Cortex of kidney (tissue), 1 donor: ENCODE data around the gene CCDC51.
A peak's percentile ranks its signal among the peaks of the same experiment; 100 is the strongest.
"Not testable (repeated sequence)": the region's sequence is repeated elsewhere in the genome, so short reads cannot be mapped to it uniquely, and the experiment has no call there.

Experiments used
- DNase-seq: peaks from one replicate; lab custom pipeline; 2025; lab: John Stamatoyannopoulos, UW

CCDC51 gene

DNA sequence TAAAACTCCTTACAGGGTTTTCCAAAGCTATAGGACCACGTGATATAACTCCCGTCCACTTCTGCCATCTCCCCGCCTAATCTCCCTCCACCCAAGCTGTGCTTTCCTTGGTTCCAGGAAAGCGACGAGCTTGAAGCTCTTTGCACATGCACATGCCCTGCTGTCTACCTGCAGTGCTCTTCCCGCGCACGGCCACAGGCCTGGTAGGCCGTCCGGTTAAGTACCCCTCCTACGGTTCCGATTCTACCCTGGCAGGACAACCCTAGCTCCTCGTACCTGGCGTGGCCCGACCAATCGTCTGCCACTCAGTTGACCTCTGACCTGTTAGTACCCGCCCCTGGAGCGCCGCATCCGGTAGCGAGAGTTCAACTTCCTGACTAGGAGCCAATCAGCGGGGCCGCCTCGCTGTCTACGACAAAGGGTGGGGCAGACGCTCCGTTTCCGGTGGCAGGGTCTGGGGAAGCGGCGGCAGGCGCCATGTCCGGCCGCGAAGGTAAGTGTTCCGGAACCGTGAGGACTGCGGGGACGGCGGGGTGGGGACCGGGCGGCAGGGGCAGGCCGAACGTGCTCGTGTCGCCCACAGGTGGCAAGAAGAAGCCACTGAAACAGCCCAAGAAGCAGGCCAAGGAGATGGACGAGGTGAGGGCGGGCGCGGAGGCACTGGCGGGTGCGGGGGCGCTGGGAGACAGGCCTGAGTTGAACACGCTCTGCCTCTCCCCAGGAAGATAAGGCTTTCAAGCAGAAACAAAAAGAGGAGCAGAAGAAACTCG lies at the start of gene CCDC51, which contains the start of gene TMA7:
Gene CCDC51 (minus strand): TSS at position 300 of the 770 bp plus-strand sequence. CDS start 4,991 bp downstream, outside the sequence.
Gene TMA7 (plus strand): TSS at position 438 of the 770 bp plus-strand sequence. CDS start 40 bp downstream, at position 478.
- DNase-seq, result peak; percentile 87

DNA sequence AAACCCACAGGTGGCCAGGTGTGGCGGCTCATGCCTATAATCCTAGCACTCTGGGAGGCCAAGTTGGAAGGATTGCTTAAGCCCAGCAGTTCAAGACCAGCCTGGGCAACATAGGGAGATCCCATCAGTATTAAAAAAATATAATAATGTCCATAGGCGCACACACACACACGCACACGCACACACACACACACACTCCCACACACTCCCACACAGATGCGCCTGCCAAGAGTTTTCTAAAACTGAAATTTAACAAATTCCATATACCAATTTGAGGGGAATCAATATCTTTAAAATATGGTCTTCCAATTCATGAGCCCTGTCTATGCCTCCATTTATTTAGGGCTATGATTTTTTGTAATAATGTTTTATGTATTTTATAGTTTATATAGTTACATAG lies 47.0 kb upstream of the CCDC51 start:
- DNase-seq, result no peak

DNA sequence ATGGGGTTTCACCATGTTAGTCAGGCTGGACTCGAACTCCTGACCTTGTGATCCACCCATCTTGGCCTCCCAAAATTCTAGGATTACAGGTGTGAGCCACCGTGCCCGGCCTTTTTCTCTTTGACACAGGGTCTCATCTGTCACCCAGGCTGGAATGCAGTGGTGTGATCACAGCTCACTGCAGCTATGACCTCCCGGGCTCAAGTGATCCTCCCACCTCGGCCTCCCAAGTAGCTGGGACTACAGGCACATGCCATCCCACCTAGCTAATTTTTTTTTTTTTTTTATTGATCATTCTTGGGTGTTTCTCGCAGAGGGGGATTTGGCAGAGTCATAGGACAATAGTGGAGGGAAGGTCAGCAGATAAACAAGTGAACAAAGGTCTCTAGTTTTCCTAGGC lies 42.9 kb upstream of the CCDC51 start:
- not testable (repeated sequence) for DNase-seq

- DNase-seq, result not testable (repeated sequence)
Measured at GRCh38 chr3:48480891-48481290, 41.0 kb upstream of the CCDC51 start.

DNA sequence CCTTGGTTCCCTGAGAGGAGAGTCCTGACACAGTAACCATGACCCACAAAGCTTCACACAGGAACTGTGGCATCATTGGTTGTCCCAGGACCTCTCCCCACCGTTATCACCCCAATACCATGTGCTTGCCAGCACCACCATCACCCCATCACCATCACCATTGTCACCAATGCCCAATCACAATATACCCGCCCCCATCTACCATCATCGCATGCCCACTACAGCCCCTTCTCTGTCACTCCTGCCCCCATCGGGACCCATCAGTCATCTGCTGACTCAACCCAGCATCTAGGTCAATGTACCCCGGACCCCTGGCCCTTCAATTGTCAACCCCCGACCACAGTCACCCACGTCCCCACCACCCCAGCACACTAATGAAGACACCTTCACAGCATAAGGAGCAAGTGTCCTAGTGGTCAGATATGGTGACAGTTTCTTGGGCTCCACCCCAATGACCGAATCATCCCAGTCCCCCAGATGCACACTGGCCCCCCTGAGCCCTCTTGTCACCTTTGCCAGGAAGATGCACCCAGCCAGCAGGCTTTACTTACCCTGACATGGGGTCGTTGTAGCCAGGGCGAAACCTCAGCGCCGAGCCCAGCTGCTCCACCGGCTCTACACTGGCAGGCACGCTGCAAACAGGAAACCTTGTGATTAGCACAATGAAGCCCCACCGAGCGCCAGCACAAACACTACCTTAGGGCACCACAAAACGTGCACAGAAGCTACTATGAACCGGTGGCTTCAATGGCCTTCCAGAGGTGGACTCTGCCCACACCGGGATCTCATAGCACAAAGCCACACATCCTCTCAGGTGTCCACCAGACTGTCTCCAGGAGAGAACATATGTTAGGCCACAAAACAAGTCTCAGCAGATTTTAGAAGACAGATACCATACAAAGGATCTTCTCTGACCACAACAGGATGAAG lies 39.0 kb upstream of the CCDC51 start:
- DNase-seq, result no peak

DNA sequence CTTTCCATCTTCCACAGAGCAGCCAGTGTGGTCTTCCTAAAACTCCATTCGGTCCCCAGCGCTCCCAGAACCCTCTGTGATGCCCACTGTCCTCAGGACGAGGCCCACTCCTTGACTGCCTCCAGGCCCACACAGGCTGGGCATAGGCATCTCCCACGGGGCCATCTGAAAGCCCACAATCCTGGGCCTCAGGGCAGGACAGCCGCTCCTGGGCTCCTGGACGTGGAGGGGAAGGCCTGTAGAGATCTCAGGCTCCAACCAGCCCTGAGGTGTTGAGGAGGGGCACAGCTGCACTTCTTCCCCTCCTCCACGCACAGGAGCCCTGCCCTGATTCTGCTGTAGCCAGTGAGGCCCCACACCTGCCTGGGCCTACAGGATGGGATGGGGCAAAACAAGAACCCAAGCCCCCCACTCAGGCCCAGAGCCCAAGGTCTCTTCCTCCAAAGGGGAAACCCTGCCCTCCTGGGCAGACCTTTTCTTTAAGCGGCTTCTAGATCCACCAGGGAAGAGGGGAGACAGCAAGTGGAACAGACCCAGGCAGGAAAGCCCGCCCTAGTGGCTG lies 38.1 kb upstream of the CCDC51 start:
- no peak for DNase-seq

DNA sequence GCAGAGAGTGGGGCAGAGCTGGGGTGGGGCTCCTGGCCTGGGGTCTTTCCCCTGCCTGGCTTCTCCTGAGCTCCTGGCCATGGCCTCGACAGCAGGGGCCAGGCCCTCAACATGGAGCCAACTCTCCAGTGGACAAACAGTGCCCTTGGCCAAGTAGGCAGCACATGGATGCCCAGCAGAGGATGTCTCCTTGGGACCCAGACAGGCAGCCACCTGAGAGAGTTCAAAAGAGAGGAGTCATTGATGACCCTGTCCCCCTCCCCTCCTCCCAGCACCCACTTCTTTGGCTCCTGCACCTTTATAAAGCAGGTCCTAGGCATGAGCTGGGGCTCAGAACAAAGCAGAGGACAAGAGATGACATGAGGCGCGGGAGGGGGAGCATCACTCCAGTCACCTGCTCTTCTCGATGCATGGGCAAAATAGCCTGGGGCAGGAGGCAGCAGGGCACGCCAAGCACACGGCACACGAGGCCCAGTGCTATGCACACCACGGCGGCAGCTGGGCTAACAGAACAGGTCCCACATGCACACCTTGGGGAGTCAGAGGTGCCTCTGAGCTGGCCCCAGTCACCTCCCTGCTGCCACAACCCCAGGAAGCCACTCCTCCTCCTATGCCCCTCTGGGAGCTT lies 36.6 kb upstream of the CCDC51 start:
- DNase-seq, result no peak

- no peak for DNase-seq
Measured at GRCh38 chr3:48475188-48475587, 35.3 kb upstream of the CCDC51 start.

GRCh38 chr3:48474619-48475018 lies 34.7 kb upstream of the CCDC51 start:
- DNase-seq, result no peak

DNA sequence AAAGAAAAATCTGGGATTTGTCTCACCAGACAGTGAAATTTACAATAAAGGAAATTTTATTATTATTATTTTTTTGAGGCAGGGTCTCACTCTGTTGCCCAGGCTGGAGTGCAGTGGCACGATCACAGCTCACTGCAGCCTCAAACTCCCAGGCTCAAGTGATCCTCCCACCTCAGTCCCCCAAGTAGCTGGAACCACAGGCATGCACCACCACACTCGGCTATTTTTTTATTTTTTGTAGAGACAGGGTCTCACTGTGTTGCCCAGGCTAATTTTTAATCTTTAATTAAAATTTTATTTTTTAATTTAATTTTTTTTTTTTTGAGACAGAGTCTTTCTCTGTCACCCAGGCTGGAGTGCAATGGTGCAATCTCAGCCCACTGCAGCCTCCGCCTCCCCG lies 34.1 kb upstream of the CCDC51 start:
- DNase-seq, result not testable (repeated sequence)

GRCh38 chr3:48473617-48473952 lies 33.7 kb upstream of the CCDC51 start:
- no peak for DNase-seq

- DNase-seq, result no peak
Measured at GRCh38 chr3:48472923-48473616, 33.2 kb upstream of the CCDC51 start.

DNA sequence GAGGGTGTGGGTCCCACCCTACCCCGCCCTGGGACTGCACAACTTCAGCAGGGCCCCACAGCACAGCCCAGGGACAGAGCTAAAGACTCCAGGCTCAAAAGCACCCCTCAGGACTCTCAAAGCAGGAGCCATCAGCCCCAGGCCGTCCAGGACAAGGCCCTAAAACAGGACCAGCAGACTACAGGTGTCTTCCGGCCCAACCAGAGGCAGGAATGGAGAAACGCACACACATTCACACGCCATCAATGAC lies 32.7 kb upstream of the CCDC51 start:
- no peak for DNase-seq

GRCh38 chr3:48470286-48470685 lies 30.4 kb upstream of the CCDC51 start:
- no peak for DNase-seq

DNA sequence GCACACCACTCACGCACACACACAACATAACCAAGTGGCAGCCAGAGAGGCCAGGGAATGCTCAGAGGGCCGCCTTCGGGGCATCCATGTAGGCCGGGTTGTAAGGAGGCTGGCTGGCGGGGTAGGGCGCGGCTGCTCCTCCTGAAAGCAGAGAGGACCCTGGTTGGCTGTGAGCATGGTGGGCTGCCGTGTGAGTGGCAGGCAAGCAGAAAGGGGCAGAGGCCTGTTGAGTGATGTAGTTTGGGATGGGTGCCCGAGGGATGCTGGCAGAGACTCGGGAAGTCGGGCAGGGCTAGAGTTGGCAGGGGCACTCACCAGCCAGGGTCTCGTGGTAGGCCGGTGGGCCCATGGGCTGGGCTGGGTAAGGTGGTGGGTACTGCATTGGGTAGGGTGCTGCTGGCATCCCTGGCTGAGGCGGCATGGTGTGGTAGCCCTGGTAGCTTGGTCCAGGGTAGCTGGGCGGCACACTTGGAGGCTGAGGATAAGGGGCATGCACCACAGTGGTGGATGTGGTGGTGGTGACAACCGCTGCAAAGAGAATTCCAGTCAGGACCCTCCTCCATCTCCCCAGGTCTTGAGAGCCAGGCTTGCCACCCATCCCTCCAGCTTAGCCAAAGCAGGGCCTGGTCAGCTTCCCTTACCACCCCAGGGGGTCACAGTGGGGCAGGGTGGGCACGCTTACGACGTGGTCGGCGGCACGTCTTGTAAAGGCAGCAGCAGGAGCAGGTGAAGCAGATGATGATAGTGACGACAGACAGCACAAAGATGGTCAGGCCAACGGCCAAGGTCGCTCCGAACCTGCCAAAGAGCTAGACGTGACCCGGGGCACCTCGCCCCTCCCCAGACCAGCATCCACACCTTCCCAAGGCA lies 29.4 kb upstream of the CCDC51 start:
- DNase-seq, result no peak

DNA sequence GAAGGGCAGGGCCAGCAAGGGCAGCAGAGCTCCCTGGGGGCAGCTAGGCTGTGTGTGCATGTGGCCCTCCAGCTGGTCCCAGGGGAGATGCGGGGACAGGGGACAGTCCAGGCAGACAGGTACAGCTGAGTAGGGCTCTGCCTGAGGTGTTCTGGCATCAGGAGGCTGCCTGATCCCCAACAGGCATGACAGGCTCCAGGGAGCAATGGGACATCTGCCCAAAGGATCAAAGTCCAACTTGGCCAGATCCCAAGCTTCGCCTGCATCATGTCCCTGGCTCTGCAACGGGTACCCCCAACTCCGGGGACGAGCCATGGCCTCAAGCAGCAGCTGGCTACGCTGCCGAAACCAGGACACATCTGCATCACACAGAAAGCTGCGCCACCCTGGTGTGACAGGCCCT lies 28.4 kb upstream of the CCDC51 start:
- DNase-seq, result no peak

- DNase-seq, result no peak
Measured at GRCh38 chr3:48467473-48468267, 27.8 kb upstream of the CCDC51 start.

- DNase-seq, result no peak
Measured at GRCh38 chr3:48467110-48467454, 27.2 kb upstream of the CCDC51 start.

DNA sequence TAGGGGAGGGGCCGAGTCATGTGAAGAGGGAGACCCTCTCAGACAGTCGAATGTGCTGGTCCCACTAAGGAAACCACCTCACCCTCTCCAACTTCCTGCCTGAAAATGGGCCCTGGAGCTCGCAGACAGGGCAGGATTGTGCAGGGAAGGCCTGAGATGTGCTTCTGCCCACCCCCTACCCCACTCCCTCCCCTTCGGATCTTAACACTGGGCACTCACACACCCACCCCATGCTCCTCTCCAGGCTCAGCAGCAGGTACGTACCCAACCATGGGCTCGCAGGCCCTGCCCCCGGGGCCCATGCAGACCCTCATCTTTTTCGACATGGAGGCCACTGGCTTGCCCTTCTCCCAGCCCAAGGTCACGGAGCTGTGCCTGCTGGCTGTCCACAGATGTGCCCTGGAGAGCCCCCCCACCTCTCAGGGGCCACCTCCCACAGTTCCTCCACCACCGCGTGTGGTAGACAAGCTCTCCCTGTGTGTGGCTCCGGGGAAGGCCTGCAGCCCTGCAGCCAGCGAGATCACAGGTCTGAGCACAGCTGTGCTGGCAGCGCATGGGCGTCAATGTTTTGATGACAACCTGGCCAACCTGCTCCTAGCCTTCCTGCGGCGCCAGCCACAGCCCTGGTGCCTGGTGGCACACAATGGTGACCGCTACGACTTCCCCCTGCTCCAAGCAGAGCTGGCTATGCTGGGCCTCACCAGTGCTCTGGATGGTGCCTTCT lies 26.6 kb upstream of the CCDC51 start:
- no peak for DNase-seq
